ENCODE results near the gene DOCK1.

DNA sequence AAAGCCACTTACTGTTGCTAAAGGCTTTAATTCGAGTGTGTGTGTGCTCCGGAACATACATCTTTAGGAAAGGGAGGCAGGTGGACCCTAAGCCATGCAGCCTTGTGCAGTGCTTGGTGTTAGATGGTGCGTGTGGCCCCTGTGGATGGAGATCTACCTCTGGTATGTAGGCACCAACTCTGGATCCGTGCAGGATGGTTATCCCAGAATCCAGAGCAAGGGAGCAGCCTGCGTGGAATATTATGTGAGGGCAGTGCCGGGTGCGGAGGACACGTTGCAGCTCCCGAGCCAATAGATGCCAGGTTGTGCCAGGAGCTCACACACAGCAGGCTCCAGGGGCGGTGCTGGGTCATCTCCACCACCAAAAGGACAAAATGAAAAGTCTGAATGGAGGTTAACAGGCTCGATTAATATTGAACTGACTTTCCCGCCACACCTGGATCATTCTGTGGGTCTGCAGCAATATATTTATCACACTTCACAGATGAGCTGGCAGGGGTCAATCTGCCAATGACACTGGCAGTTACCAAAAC, 500.9 kb downstream of the DOCK1 start:
- no peak for TF ChIP-seq EZH2 (IDR thresholded peaks at IDR 0.05; ENCODE audit: insufficient read depth, poor library complexity, severe bottlenecking)
- TF ChIP-seq EZH2phosphoT487 (IDR thresholded peaks at IDR 0.05; ENCODE audit: insufficient read depth, low read depth) = no peak
